ENCODE data around the gene C1QA.

Gene C1QA, protein sequence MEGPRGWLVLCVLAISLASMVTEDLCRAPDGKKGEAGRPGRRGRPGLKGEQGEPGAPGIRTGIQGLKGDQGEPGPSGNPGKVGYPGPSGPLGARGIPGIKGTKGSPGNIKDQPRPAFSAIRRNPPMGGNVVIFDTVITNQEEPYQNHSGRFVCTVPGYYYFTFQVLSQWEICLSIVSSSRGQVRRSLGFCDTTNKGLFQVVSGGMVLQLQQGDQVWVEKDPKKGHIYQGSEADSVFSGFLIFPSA

GRCh38 chr1:22636353-22636752 lies at the start of gene C1QA:
TSS of gene C1QA (plus strand) at chr1:22636628. CDS start at chr1:22637617, 989 bp downstream.
- TF ChIP-seq, protein P1, sequence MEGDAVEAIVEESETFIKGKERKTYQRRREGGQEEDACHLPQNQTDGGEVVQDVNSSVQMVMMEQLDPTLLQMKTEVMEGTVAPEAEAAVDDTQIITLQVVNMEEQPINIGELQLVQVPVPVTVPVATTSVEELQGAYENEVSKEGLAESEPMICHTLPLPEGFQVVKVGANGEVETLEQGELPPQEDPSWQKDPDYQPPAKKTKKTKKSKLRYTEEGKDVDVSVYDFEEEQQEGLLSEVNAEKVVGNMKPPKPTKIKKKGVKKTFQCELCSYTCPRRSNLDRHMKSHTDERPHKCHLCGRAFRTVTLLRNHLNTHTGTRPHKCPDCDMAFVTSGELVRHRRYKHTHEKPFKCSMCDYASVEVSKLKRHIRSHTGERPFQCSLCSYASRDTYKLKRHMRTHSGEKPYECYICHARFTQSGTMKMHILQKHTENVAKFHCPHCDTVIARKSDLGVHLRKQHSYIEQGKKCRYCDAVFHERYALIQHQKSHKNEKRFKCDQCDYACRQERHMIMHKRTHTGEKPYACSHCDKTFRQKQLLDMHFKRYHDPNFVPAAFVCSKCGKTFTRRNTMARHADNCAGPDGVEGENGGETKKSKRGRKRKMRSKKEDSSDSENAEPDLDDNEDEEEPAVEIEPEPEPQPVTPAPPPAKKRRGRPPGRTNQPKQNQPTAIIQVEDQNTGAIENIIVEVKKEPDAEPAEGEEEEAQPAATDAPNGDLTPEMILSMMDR (IDR thresholded peaks at IDR 0.05), result no peak

DNA sequence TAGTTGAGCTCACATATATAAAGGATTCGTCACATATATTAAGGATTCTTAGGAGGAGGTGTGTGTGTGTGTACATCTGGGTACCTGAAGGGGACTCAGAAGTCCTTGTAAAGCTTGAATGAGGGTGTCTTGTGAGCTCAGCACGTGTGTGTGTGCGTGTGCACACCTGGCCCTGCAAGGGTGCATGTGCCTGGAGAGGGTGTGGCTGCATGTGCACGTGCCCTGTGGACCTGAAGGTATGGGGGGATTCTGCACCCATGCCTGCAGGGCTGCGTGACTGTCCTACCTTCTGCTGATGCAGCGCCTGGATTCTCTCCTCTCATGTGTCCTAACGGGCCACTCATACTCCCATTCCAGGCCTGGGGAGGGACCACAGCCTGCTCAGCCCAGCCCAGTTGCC lies 49.2 kb upstream of the C1QA start:
- TF ChIP-seq, protein P1 (IDR thresholded peaks at IDR 0.05), result no peak

GRCh38 chr1:22588899-22589422 lies 47.5 kb upstream of the C1QA start:
- TF ChIP-seq, protein P1 (IDR thresholded peaks at IDR 0.05), result no peak

DNA sequence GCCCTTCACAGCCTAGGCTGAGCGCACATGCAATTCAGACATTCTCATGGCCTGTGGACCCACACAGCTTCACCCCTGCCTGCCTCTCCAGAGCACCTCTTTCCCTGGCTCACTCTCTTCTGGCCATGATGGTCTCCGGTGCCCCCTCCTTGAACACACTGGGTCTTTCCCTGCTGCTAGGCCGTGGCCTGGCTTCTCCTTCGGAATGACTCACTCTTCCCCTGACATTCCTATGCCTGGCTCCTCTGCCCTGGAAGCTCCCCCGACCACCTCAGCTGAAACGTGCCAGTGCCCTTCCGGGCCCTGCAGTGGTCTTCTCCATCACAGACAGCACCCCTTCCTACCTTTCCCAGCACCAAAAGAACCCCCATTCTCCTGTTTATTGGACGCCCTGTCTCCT lies 44.9 kb upstream of the C1QA start:
- TF ChIP-seq, protein P1 (IDR thresholded peaks at IDR 0.05), result no peak

GRCh38 chr1:22592051-22592450 lies 44.4 kb upstream of the C1QA start:
- TF ChIP-seq, protein P1 (IDR thresholded peaks at IDR 0.05), result no peak

DNA sequence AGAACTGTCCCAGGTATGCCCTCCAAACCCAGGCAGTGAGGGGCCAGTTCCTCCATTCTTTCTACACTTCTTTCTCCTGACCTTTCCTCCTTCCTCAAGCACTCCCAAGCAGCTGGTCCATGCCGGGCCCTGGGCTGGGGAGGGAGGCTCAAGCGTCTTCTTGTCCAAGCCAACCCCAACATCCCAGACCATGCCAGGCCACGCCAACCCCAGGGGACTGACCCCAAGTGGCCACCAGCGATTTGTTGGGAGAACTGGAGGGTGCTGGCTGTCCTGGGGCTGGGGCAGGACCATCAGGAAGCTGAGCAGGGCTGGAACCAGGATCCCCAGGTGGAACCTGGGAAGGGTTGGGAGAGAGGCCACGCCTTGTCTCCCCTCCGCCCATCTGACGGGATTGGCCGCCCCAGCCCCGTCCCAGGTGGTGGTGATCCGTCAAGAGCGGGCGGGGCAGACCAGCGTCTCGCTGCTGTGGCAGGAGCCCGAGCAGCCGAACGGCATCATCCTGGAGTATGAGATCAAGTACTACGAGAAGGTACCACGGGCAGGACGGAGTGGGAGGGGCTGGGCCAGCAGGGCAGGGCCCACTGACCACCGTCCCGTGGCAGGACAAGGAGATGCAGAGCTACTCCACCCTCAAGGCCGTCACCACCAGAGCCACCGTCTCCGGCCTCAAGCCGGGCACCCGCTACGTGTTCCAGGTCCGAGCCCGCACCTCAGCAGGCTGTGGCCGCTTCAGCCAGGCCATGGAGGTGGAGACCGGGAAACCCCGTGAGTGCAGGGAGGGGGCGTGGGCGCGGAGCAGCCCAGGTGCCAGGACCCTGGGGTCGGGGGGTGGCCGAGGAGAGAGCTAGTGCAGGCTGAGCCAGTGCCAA lies 43.3 kb upstream of the C1QA start:
- TF ChIP-seq, protein P1 (IDR thresholded peaks at IDR 0.05), result no peak

DNA sequence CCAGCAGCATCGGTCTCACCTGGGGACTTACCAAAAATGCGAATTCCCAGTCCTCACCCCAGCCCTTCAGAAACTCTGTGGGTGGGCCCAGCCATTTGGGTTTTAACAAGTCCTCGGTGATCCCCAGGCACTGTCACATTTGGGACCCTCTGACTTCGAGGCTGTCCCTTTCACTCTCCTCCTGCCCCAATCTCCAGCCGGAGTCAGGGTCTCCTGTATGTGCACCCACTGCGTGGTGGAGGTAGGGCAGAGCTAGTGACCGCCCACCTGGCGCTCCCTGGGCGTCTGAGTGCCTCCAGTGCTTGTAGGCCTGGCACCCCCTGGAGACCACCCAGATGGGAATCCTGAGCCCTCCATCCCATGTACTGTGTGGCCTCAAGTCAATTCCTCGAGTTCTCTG lies 42.0 kb upstream of the C1QA start:
- TF ChIP-seq, protein P1 (IDR thresholded peaks at IDR 0.05), result no peak

Measured in LNCAP (cell line).